Stomach (tissue), 9 donors: Measurements from ENCODE around the gene POLR3E. TPM values are rescaled to one million over a fixed set of nuclear protein-coding genes. Genes with fewer than 3 reads are reported as not detected.
A peak's percentile ranks its signal among the peaks of the same experiment; 100 is the strongest.

Experiments
- DNase-seq, 2 donors: peaks; one replicate each; pipeline versions ENCODE4 v3.0.0 to v3.0.0-alpha.2; 2013 to 2019
- H3K27ac ChIP-seq, 5 donors: fragments of 200-600 bp in 4 of 5; sonication (generic) in 4 of 5; one replicate each; pipeline ENCODE4 v1.5.1; 2013 to 2019; ENCODE audit warnings: mild to moderate bottlenecking in 1 of 5, moderate library complexity in 1 of 5
- H3K27me3 ChIP-seq, 3 donors: fragments of 200-600 bp; sonication (generic); one replicate each; pipeline ENCODE4 v1.5.1; 2017 to 2019; ENCODE audit warnings: mixed run types in 1 of 3
- H3K36me3 ChIP-seq, 4 donors: fragments of 200-600 bp; sonication (generic); 1 replicate in 3 of 4; 2 replicates in 1 of 4; pipeline ENCODE4 v1.5.1; 2016 to 2019
- H3K4me1 ChIP-seq, 4 donors: fragments of 200-600 bp; sonication (generic); one replicate each; pipeline ENCODE4 v1.5.1; 2016 to 2019
- H3K4me3 ChIP-seq, 4 donors: fragments of 200-600 bp; sonication (generic) in 3 of 4; one replicate each; pipeline ENCODE4 v1.5.1; 2016 to 2019; ENCODE audit warnings: mild to moderate bottlenecking in 1 of 4
- H3K9me3 ChIP-seq, 4 donors: fragments of 200-600 bp; sonication (generic); one replicate each; pipeline ENCODE4 v1.5.1; 2016 to 2019
- EP300 ChIP-seq: sonication (generic); formaldehyde crosslinking; IDR thresholded peaks from one replicate; pipeline ENCODE4 v1.6.1; 2017; ENCODE audit warnings: antibody characterized with exemption
- POLR2A ChIP-seq, 4 donors: fragments of 450-650 bp; IDR thresholded peaks; one replicate each; pipeline ENCODE4 v1.6.1; 2016; ENCODE audit warnings: antibody characterized with exemption in 4 of 4, control low read depth in 2 of 4, mild to moderate bottlenecking in 1 of 4, moderate library complexity in 1 of 4
- POLR2AphosphoS5 ChIP-seq, 3 donors: sonication (generic); formaldehyde crosslinking; IDR thresholded peaks; one replicate each; pipeline ENCODE4 v1.6.1; 2016; ENCODE audit warnings: antibody characterized with exemption in 3 of 3
- WGBS, 5 donors: extraction: QIAGEN DNeasy Blood & Tissue Kit in 3 of 5; methylation state at CpG; one replicate each; pipeline versions ENCODE4 v1.1.5 to v1.1.7; 2013 to 2018; 5-methylcytosine and 5-hydroxymethylcytosine counted together
- intact Hi-C: fragments of 100-400 bp; cut with DNase I; formaldehyde crosslinking; loops from one replicate; pipeline ENCODE4 v1.15.1; 2023; ENCODE audit warnings: low total_unique reads
- polyA plus RNA-seq, 3 donors: library from polyadenylated mRNA; stranded (reverse); fragments of 200-250 nt; gene quantifications; one replicate each; pipeline ENCODE4 v1.2.3, GENCODE V29; 2013
- total RNA-seq, 5 donors: library from RNA; depleted of rRNA; stranded (reverse); fragments of >200 nt; gene quantifications; one replicate each; pipeline versions ENCODE4 v1.1.0 to v1.2.3, GENCODE V29; 2014 to 2016
- TF ChIP-seq, protein P1 (sequence below), 7 experiments: fragments of 450-650 bp in 4 of 7; fragments of 200-600 bp in 3 of 7; sonication (generic) in 3 of 7; IDR thresholded peaks; one replicate each; pipeline ENCODE4 v1.5.1; 2016 to 2019; ENCODE audit warnings: antibody characterized with exemption in 7 of 7, control low read depth in 2 of 7, mild to moderate bottlenecking in 1 of 7
- donor health status: healthy with polysubstance abuse.
- donor health status: Bipolar disorder and iron deficiency.
- donor health status: healthy.

Gene POLR3E
- total and polyA plus RNA-seq, 8 donors = 13.1 to 99.1 (median 51.9) TPM

GRCh38 chr16:22291860-22292318 lies 5.3 kb upstream of the POLR3E start:
- Histone ChIP-seq H3K9me3 (no peaks in the 10 kb centered on the region), H3K27me3 (no peaks in the 10 kb centered on the region), H3K36me3 (peaks cover 0 to 7% (median 2%) of the 10 kb centered on the region in 4 donors), H3K27ac (no peak overlapping the region), H3K4me1 (peaks cover 6 to 10% (median 8%) of the 10 kb centered on the region in 4 donors), H3K4me3 (no peak overlapping the region)
- WGBS, 5 donors = 76 to 82% (median 78%) methylated on average over 4 of the region's 4 CpGs
- intact Hi-C loops = no loop called here
- no peak for TF ChIP-seq POLR2A (IDR thresholded peaks at IDR 0.05)
- TF ChIP-seq EP300 = no peak
- TF ChIP-seq, protein P1, sequence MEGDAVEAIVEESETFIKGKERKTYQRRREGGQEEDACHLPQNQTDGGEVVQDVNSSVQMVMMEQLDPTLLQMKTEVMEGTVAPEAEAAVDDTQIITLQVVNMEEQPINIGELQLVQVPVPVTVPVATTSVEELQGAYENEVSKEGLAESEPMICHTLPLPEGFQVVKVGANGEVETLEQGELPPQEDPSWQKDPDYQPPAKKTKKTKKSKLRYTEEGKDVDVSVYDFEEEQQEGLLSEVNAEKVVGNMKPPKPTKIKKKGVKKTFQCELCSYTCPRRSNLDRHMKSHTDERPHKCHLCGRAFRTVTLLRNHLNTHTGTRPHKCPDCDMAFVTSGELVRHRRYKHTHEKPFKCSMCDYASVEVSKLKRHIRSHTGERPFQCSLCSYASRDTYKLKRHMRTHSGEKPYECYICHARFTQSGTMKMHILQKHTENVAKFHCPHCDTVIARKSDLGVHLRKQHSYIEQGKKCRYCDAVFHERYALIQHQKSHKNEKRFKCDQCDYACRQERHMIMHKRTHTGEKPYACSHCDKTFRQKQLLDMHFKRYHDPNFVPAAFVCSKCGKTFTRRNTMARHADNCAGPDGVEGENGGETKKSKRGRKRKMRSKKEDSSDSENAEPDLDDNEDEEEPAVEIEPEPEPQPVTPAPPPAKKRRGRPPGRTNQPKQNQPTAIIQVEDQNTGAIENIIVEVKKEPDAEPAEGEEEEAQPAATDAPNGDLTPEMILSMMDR (IDR thresholded peaks at IDR 0.05) = no peak
- TF ChIP-seq POLR2AphosphoS5 (IDR thresholded peaks at IDR 0.05) = no peak
- no peak for DNase-seq

GRCh38 chr16:22292320-22292719 lies 4.9 kb upstream of the POLR3E start:
- Histone ChIP-seq H3K27me3 (no peaks in the 10 kb centered on the region), H3K4me1 (peaks cover 6 to 10% (median 8%) of the 10 kb centered on the region in 4 donors), H3K4me3 (no peak overlapping the region), H3K36me3 (peaks cover 0 to 3% (median under 1%) of the 10 kb centered on the region in 4 donors), H3K9me3 (no peaks in the 10 kb centered on the region), H3K27ac (no peak overlapping the region)
- TF ChIP-seq, protein P1 (IDR thresholded peaks at IDR 0.05) = no peak
- TF ChIP-seq POLR2A (IDR thresholded peaks at IDR 0.05) = no peak
- no peak for TF ChIP-seq POLR2AphosphoS5 (IDR thresholded peaks at IDR 0.05)
- TF ChIP-seq EP300 = no peak
- no peak for DNase-seq
- intact Hi-C loops = no loop called here

- 85 to 91% (median 89%) methylated on average over 10 to 11 of the region's 11 CpGs for WGBS, 5 donors
- DNase-seq = no peak
- Histone ChIP-seq H3K27ac (no peak overlapping the region), H3K4me1 (peaks cover 8 to 16% (median 11%) of the 10 kb centered on the region in 4 donors), H3K27me3 (no peaks in the 10 kb centered on the region), H3K4me3 (no peak overlapping the region), H3K36me3 (no peaks in the 10 kb centered on the region), H3K9me3 (no peaks in the 10 kb centered on the region)
- intact Hi-C loops = no loop called here
- TF ChIP-seq POLR2A (IDR thresholded peaks at IDR 0.05) = no peak
- TF ChIP-seq POLR2AphosphoS5 (IDR thresholded peaks at IDR 0.05) = no peak
- TF ChIP-seq, protein P1 (IDR thresholded peaks at IDR 0.05) = no peak
- TF ChIP-seq EP300 = no peak
Measured at GRCh38 chr16:22293137-22294106, 3.8 kb upstream of the POLR3E start.

DNA sequence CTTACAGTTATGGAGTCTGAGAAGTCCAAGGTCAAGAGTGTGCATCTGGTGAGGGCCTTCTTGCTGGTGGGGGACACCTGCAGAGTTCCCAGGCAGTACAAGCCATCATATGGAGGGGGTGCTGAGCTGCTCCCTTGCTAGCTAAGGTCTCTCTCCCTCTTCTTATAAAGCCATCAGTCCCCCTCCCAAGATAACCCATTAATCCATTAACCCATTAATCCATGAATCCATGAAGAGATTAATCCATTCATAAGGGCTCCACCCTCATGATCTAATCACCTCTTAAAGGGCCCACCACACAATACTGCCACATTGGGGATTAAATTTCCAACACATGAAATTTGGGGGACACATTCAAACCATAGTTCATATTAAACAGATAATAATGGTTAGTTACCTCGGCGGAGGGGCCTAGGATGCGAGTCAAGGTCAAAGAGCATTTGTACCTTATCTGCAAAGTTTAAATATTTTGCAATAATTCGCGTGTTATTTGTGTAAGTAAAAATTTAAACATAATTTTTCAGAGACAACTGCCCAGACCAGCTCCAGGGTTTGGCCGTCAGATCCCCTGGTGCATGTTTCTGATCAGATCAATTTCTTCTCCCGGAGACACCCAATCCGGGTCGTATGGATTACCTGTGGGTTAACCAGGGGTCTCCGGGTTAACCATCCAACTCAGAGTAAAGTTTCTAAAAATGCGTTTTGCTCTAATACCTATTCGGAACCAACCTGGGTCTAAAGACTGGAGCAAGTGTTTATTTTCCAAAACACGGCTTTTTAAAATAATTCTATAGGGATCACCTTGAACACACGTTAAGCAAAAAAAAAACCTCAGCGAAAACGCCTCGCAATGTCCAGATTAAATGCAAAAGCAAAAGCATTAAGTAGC lies 740 bp upstream of the POLR3E start:
- H3K4me1 ChIP-seq = peaks cover 18 to 46% (median 35%) of the 10 kb centered on the region in 4 donors
- H3K27ac ChIP-seq = peak overlapping the region in 4 of 5 donors; percentile 94 to 98 (median 96)
- no peaks in the 10 kb centered on the region for H3K27me3 ChIP-seq
- H3K36me3 ChIP-seq = peaks cover 0 to 1% (median under 1%) of the 10 kb centered on the region in 4 donors
- TF ChIP-seq POLR2AphosphoS5 (IDR thresholded peaks at IDR 0.05) = no peak
- no peak for TF ChIP-seq POLR2A (IDR thresholded peaks at IDR 0.05)
- no peak for TF ChIP-seq EP300
- TF ChIP-seq, protein P1 (IDR thresholded peaks at IDR 0.05) = no peak
- peak overlapping the region; percentile 79 to 98 (median 82) for H3K4me3 ChIP-seq
- intact Hi-C loops = loop anchor here (5.0 kb wide), 1 partner anchor 94 kb away; no protein-coding TSS in a partner anchor
- DNase-seq = peak in 1 of 2 donors; percentile 28
- no peaks in the 10 kb centered on the region for H3K9me3 ChIP-seq
- 2 to 4% (median 3%) methylated on average over 17 of the region's 17 CpGs for WGBS, 5 donors
